Measurements from ENCODE around the gene FAAP20.

DNA sequence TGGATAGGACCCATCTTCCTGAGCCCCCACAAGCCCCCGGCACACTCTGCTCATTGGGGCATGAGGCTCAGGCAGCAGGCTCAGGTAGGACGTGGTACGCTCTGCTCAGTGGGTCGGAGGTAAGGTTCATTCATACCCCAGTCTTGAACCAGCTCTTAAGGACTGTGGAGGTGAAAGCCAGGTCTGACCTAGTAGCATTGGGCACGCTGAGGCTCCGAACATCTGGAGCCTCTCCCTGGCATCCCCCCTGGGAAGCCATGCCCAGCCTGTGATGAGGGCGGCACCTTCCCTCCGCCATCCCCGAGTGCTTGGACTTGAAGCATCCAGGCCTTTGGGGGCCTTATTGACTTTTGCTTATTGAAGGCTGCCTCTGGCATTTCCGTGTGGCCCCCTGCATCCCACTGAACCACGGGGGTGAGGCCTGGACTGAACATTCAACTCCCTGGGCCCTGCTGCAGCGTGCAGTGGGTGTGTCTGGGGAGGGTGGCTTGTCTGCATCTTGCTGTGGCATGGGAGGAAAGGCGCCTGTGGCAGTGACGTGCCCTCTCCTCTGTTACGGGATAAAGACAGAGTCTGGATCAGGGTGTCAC is 50.0 kb downstream of the FAAP20 start:
- no peak for TF ChIP-seq EZH2 (IDR thresholded peaks at IDR 0.05; ENCODE audit: borderline replicate concordance, low read length)
- TF ChIP-seq CTCF (IDR thresholded peaks at IDR 0.05; ENCODE audit: low read length): no peak

Data from OCI-LY1 (cell line).